Measurements from ENCODE around the gene SHE. TPM values are rescaled to one million over a fixed set of nuclear protein-coding genes. Genes with fewer than 3 reads are reported as not detected.

Gene SHE
- total and polyA plus RNA-seq, 2 donors (not counting 3 experiments of a cell fraction or from before 2014, with no cell fraction given): 30.1 to 52.7 TPM

DNA sequence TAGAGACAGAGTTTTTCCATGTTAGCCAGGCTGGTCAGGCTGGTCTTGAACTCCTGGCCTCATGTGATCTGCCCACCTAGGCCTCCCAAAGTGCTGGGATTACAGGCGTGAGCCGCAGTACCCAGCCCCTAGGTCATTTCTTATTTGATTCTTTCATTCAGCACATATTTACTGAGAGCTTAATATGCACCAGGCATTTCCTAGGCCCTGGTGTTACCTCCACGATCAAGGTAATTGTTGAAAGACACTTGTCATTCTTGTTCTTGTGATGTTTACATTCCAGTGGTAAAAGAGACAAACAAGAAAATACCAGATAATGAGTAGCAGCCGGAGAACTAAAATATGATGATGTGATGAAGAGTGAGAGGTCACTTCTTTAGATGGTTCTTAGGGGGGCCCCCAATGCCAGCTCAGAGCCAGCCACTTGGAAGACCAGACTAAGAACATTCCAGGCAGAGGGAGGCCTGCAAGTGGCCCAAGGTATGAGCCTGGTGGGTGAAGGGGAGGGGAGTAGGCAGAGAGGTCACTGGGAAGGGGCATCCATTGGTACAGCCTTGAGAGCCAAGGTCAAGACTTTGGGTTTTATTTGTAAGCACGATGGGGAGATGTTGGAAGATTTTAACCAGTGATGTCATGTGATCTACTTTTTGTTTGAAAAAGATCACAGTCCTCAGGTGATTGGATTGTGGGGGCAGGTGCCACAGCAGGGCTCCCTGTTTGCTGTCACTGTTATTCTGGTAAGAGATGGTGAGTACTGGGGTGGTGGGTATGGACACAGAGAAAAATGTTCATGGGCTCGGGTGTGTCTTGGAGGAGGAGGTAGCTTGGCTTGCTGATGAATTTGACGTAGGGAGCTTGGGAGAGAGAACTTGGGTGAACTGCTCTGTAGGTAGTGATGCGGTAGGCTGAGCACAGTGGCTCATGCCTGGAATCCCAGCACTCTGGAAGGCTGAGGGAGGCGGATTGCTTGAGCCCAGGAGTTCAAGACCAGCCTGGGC lies 37.6 kb upstream of the SHE start:
- intact Hi-C loops (cut with micrococcal nuclease) (no loop called here), dilution Hi-C loops (cut with MboI; ENCODE audit: extremely low pct_ligation_motif_present, low sequenced_read_pairs) (no loop called here)
- Histone ChIP-seq H3K27ac (ENCODE audit: insufficient read depth, low read depth, low read length) (no peak overlapping the region), H3K9me1 (replicated peaks; ENCODE audit: control insufficient read depth, extremely low read depth, insufficient read depth, low read length) (no peaks in the 10 kb centered on the region), H3K36me3 (ENCODE audit: control insufficient read depth in 2 of 2, extremely low read depth in 1 of 2, insufficient read depth in 2 of 2, low read length in 2 of 2) (no peaks in the 10 kb centered on the region), H3K9me3 (replicated peaks; ENCODE audit: control insufficient read depth, insufficient read depth, low read length) (no peaks in the 10 kb centered on the region), H2AFZ (ENCODE audit: low read depth, low read length) (no peak overlapping the region), H4K20me1 (replicated peaks; ENCODE audit: control insufficient read depth, extremely low read depth, insufficient read depth, low read length) (no peaks in the 10 kb centered on the region), H3K4me2 (ENCODE audit: insufficient read depth, low read length) (no peak overlapping the region), H3K79me2 (ENCODE audit: control insufficient read depth, insufficient read depth, low read length) (no peaks in the 10 kb centered on the region), H3K27me3 (ENCODE audit: control insufficient read depth in 2 of 2, insufficient read depth in 2 of 2, low read length in 2 of 2) (no peaks in the 10 kb centered on the region), H3K9ac (replicated peaks; ENCODE audit: extremely low read depth, insufficient read depth, low read length) (no peak overlapping the region), H3K4me1 (ENCODE audit: control insufficient read depth, extremely low read depth, insufficient read depth, low read length) (peaks cover 6% of the 10 kb centered on the region), H3K4me3 (replicated peaks in 1 of 3; ENCODE audit: insufficient read depth in 1 of 3, low read depth in 1 of 3, low read length in 3 of 3) (no peak overlapping the region)
- no peak for FAIRE-seq
- no TSS peak for BruUV-seq (replicated peaks)
- ChIA-PET POLR2A (no interaction called here), CTCF (interaction anchor here (5.5 kb wide), 1 partner anchor 60 kb away, joined by 61 read pairs; no protein-coding TSS in a partner anchor)
- DNase-seq (ENCODE audit: low read depth, low spot score): no peak
- TF ChIP-seq POLR2AphosphoS5 (IDR thresholded peaks at IDR 0.05; ENCODE audit: insufficient read depth, low read depth, low read length): no peak

DNA sequence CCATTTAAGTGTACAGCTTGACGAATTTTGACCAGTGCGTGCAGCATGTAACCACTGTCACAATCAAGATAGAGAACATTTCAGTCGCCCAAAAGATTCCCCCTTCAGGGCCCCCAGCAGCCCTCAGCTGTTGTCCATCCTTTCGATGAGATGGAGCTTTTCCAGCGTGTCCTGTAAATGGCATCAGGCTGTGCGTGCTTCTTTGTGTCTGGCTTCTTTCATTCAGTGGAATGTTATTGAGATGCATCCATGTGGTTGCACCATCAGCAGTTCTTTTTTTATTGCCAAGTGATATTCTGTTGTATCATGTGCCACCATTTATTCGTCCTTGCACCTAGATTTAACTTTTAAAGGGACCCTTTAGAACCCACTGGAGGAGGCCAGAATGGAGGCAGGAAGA lies 34.4 kb upstream of the SHE start:
- CTCF ChIA-PET: interaction anchor here (0.7 to 2.6 kb wide), 2 partner anchors 10 to 17 kb away, joined by 3 to 9 read pairs; no protein-coding TSS in a partner anchor
- BruUV-seq (replicated peaks): no TSS peak
- POLR2A ChIA-PET: no interaction called here
- Histone ChIP-seq H3K4me3 (replicated peaks in 1 of 3; ENCODE audit: insufficient read depth in 1 of 3, low read depth in 1 of 3, low read length in 3 of 3) (no peak overlapping the region), H3K4me2 (ENCODE audit: insufficient read depth, low read length) (no peak overlapping the region), H3K27me3 (ENCODE audit: control insufficient read depth in 2 of 2, insufficient read depth in 2 of 2, low read length in 2 of 2) (no peaks in the 10 kb centered on the region), H3K9me3 (replicated peaks; ENCODE audit: control insufficient read depth, insufficient read depth, low read length) (no peaks in the 10 kb centered on the region), H3K9ac (replicated peaks; ENCODE audit: extremely low read depth, insufficient read depth, low read length) (no peak overlapping the region), H3K79me2 (ENCODE audit: control insufficient read depth, insufficient read depth, low read length) (no peaks in the 10 kb centered on the region), H3K9me1 (replicated peaks; ENCODE audit: control insufficient read depth, extremely low read depth, insufficient read depth, low read length) (no peaks in the 10 kb centered on the region), H3K27ac (ENCODE audit: insufficient read depth, low read depth, low read length) (no peak overlapping the region), H2AFZ (ENCODE audit: low read depth, low read length) (no peak overlapping the region), H3K36me3 (ENCODE audit: control insufficient read depth in 2 of 2, extremely low read depth in 1 of 2, insufficient read depth in 2 of 2, low read length in 2 of 2) (no peaks in the 10 kb centered on the region), H4K20me1 (replicated peaks; ENCODE audit: control insufficient read depth, extremely low read depth, insufficient read depth, low read length) (no peaks in the 10 kb centered on the region), H3K4me1 (ENCODE audit: control insufficient read depth, extremely low read depth, insufficient read depth, low read length) (no peaks in the 10 kb centered on the region)
- DNase-seq (ENCODE audit: low read depth, low spot score): no peak
- dilution Hi-C loops (cut with MboI; ENCODE audit: extremely low pct_ligation_motif_present, low sequenced_read_pairs): no loop called here
- no peak for FAIRE-seq
- intact Hi-C loops (cut with micrococcal nuclease): no loop called here
- TF ChIP-seq, protein P1, sequence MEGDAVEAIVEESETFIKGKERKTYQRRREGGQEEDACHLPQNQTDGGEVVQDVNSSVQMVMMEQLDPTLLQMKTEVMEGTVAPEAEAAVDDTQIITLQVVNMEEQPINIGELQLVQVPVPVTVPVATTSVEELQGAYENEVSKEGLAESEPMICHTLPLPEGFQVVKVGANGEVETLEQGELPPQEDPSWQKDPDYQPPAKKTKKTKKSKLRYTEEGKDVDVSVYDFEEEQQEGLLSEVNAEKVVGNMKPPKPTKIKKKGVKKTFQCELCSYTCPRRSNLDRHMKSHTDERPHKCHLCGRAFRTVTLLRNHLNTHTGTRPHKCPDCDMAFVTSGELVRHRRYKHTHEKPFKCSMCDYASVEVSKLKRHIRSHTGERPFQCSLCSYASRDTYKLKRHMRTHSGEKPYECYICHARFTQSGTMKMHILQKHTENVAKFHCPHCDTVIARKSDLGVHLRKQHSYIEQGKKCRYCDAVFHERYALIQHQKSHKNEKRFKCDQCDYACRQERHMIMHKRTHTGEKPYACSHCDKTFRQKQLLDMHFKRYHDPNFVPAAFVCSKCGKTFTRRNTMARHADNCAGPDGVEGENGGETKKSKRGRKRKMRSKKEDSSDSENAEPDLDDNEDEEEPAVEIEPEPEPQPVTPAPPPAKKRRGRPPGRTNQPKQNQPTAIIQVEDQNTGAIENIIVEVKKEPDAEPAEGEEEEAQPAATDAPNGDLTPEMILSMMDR (IDR thresholded peaks at IDR 0.05; ENCODE audit: extremely low read depth in 1 of 2, insufficient read depth in 1 of 2, low read depth in 1 of 2, low read length in 2 of 2): no peak
- TF ChIP-seq MYC (IDR thresholded peaks at IDR 0.05; ENCODE audit: low read depth, low read length): no peak
- no peak for TF ChIP-seq POLR2A (IDR thresholded peaks at IDR 0.05; ENCODE audit: low read depth, low read length)
- TF ChIP-seq EZH2 (IDR thresholded peaks at IDR 0.05; ENCODE audit: borderline replicate concordance, low read depth, low read length, severe bottlenecking): no peak
- no peak for TF ChIP-seq GATA2 (IDR thresholded peaks at IDR 0.05; ENCODE audit: insufficient read depth, insufficient read length, low read depth, low read length)
